Activated B cell treated with CpG ODN at 0.5 μM for 24 hours (primary cell): ENCODE measurements around the gene HHIP. TPM values are rescaled to one million over a fixed set of nuclear protein-coding genes. Genes with fewer than 3 reads are reported as not detected.
"Not testable (repeated sequence)": the region's sequence is repeated elsewhere in the genome, so short reads cannot be mapped to it uniquely, and the experiment has no call there.

Source experiments
- ATAC-seq: fragments of 200-7000 bp; cut with Tn5 transposase; one replicate; pipeline ENCODE4 v1.10.0; 2021; ENCODE audit warnings: low read depth, mild to moderate bottlenecking, moderate library complexity
- CTCF ChIA-PET: fragments of 350-600 bp; sonication (Branson Sonifier 250); formaldehyde crosslinking; loops from one replicate; lab custom pipeline; 2021; ENCODE audit warnings: antibody characterized with exemption; lab: Charles Lee
- POLR2A ChIA-PET: fragments of 350-600 bp; sonication (Branson Sonifier 250); formaldehyde crosslinking; loops from one replicate; lab custom pipeline; 2021; ENCODE audit warnings: antibody characterized with exemption; lab: Charles Lee
- DNase-seq: peaks from one replicate; pipeline ENCODE4 v3.0.0; 2022
- H3K27ac Mint-ChIP-seq: one replicate; pipeline ENCODE4 v1.8.0; 2020; ENCODE audit warnings: mixed read lengths
- H3K27me3 Mint-ChIP-seq: one replicate; pipeline ENCODE4 v1.8.0; 2021; ENCODE audit warnings: mixed read lengths
- H3K36me3 Mint-ChIP-seq: one replicate; pipeline ENCODE4 v1.8.0; 2021; ENCODE audit warnings: low read depth, mixed read lengths
- H3K4me1 Mint-ChIP-seq: one replicate; pipeline ENCODE4 v1.8.0; 2021; ENCODE audit warnings: mixed read lengths
- H3K4me3 Mint-ChIP-seq: one replicate; pipeline ENCODE4 v1.8.0; 2020; ENCODE audit warnings: mild to moderate bottlenecking, mixed read lengths
- H3K9me3 Mint-ChIP-seq: one replicate; pipeline ENCODE4 v1.8.0; 2020; ENCODE audit warnings: mixed read lengths
- CTCF ChIP-seq: fragments of 200-600 bp; IDR thresholded peaks from one replicate; pipeline ENCODE4 v1.8.0; 2022; ENCODE audit warnings: antibody characterized with exemption, mild to moderate bottlenecking
- intact Hi-C: fragments of 100-400 bp; cut with micrococcal nuclease; formaldehyde crosslinking; loops from one replicate; pipeline ENCODE4 v1.15.1; 2024
- total RNA-seq: library from RNA; stranded (reverse); gene quantifications from 2 replicates; pipeline ENCODE4 v1.2.3, GENCODE V29; 2022

Gene HHIP
- total RNA-seq, 1 donor from 2014 or later, result not detected

GRCh38 chr4:144778364-144778763 is 132.4 kb downstream of the HHIP start:
- ChIA-PET CTCF (no interaction called here), POLR2A (no interaction called here)
- H3K4me3 Mint-ChIP-seq, result no peak overlapping the region
- no peak for ATAC-seq
- no peaks in the 10 kb centered on the region for H3K27me3 Mint-ChIP-seq
- no peak overlapping the region for H3K27ac Mint-ChIP-seq
- no peak for TF ChIP-seq CTCF
- no peak for DNase-seq
- no peaks in the 10 kb centered on the region for H3K4me1 Mint-ChIP-seq
- H3K9me3 Mint-ChIP-seq, result peaks cover 3% of the 10 kb centered on the region
- no peaks in the 10 kb centered on the region for H3K36me3 Mint-ChIP-seq
- intact Hi-C loops, result no loop called here

- H3K9me3 Mint-ChIP-seq, result no peaks in the 10 kb centered on the region
- no peaks in the 10 kb centered on the region for H3K27me3 Mint-ChIP-seq
- ATAC-seq (no peak), DNase-seq (no peak)
- no peak overlapping the region for H3K27ac Mint-ChIP-seq
- ChIA-PET CTCF (no interaction called here), POLR2A (no interaction called here)
- no peaks in the 10 kb centered on the region for H3K36me3 Mint-ChIP-seq
- no peak overlapping the region for H3K4me3 Mint-ChIP-seq
- TF ChIP-seq CTCF, result no peak
- intact Hi-C loops, result no loop called here
- H3K4me1 Mint-ChIP-seq, result no peaks in the 10 kb centered on the region
Observed at GRCh38 chr4:144782345-144782744, 136.4 kb downstream of the HHIP start.

- ChIA-PET POLR2A (no interaction called here), CTCF (no interaction called here)
- Mint-ChIP-seq H3K4me3 (no peak overlapping the region), H3K36me3 (no peaks in the 10 kb centered on the region), H3K9me3 (no peaks in the 10 kb centered on the region), H3K27me3 (no peaks in the 10 kb centered on the region), H3K4me1 (no peaks in the 10 kb centered on the region), H3K27ac (no peak overlapping the region)
- ATAC-seq (no peak), DNase-seq (no peak)
- no peak for TF ChIP-seq CTCF
- intact Hi-C loops, result no loop called here
Observed at GRCh38 chr4:144785961-144786360, 140.0 kb downstream of the HHIP start.

GRCh38 chr4:144787365-144788258 is 141.7 kb downstream of the HHIP start:
- Mint-ChIP-seq H3K27ac (no peak overlapping the region), H3K27me3 (no peaks in the 10 kb centered on the region), H3K36me3 (no peaks in the 10 kb centered on the region), H3K4me3 (no peak overlapping the region), H3K9me3 (no peaks in the 10 kb centered on the region), H3K4me1 (no peaks in the 10 kb centered on the region)
- ChIA-PET POLR2A (no interaction called here), CTCF (no interaction called here)
- DNase-seq (no peak), ATAC-seq (no peak)
- no peak for TF ChIP-seq CTCF
- intact Hi-C loops, result loop anchor here (1.0 kb wide), 1 partner anchor 274 kb away; no protein-coding TSS in a partner anchor

GRCh38 chr4:144788469-144788868 is 142.5 kb downstream of the HHIP start:
- no peak overlapping the region for H3K4me3 Mint-ChIP-seq
- no peaks in the 10 kb centered on the region for H3K4me1 Mint-ChIP-seq
- no peak for TF ChIP-seq CTCF
- no peak overlapping the region for H3K27ac Mint-ChIP-seq
- DNase-seq (no peak), ATAC-seq (no peak)
- no peaks in the 10 kb centered on the region for H3K36me3 Mint-ChIP-seq
- ChIA-PET CTCF (no interaction called here), POLR2A (no interaction called here)
- no peaks in the 10 kb centered on the region for H3K9me3 Mint-ChIP-seq
- intact Hi-C loops, result no loop called here
- no peaks in the 10 kb centered on the region for H3K27me3 Mint-ChIP-seq

- H3K4me1 Mint-ChIP-seq, result not testable (repeated sequence)
Observed at GRCh38 chr4:144791933-144792332, 146.0 kb downstream of the HHIP start.

More at GRCh38 chr4:144791933-144792332, 146.0 kb downstream of the HHIP start:
- intact Hi-C loops, H3K36me3 Mint-ChIP-seq, H3K9me3 Mint-ChIP-seq, CTCF ChIA-PET, H3K27me3 Mint-ChIP-seq, H3K27ac Mint-ChIP-seq, DNase-seq, ATAC-seq, POLR2A ChIA-PET, H3K4me3 Mint-ChIP-seq: not testable (repeated sequence)
